ENCODE results near the gene CRNKL1.

- TF ChIP-seq CTCF (IDR thresholded peaks at IDR 0.05; ENCODE audit: insufficient read depth, low read length, poor library complexity, severe bottlenecking) (no peak), EZH2phosphoT487 (conservative IDR thresholded peaks at IDR 0.05; ENCODE audit: low read length) (no peak)
These were observed 25.8 kb upstream of the CRNKL1 start for GRCh38 chr20:20078041-20078440.
